Activated CD4-positive, alpha-beta T cell treated with anti-CD3 and anti-CD28 coated beads for 36 hours (primary cell): ENCODE measurements around the gene PLCB4. TPM values are rescaled to one million over a fixed set of nuclear protein-coding genes. Genes with fewer than 3 reads are reported as not detected.
A peak's percentile ranks its signal among the peaks of the same experiment; 100 is the strongest.

Source experiments
- ATAC-seq: fragments of 200-7000 bp; cut with Tn5 transposase; one replicate; pipeline ENCODE4 v1.10.0; 2021; ENCODE audit warnings: mild to moderate bottlenecking, moderate library complexity
- CTCF ChIA-PET: fragments of 350-600 bp; sonication (Branson Sonifier 250); formaldehyde crosslinking; loops from one replicate; lab custom pipeline; 2021; ENCODE audit warnings: antibody characterized with exemption; lab: Charles Lee
- POLR2A ChIA-PET: fragments of 350-600 bp; sonication (Branson Sonifier 250); formaldehyde crosslinking; loops from one replicate; lab custom pipeline; 2021; ENCODE audit warnings: antibody characterized with exemption, inconsistent platforms; lab: Charles Lee
- DNase-seq: peaks from one replicate; pipeline ENCODE4 v3.0.0-alpha.2; 2020
- H3K27ac Mint-ChIP-seq: one replicate; pipeline ENCODE4 v1.8.0; 2021; ENCODE audit warnings: mixed read lengths
- H3K27me3 Mint-ChIP-seq: one replicate; pipeline ENCODE4 v1.8.0; 2021; ENCODE audit warnings: mixed read lengths
- H3K36me3 Mint-ChIP-seq: one replicate; pipeline ENCODE4 v1.8.0; 2021; ENCODE audit warnings: low read depth, mixed read lengths
- H3K4me1 Mint-ChIP-seq: one replicate; pipeline ENCODE4 v1.8.0; 2021; ENCODE audit warnings: mixed read lengths
- H3K4me3 Mint-ChIP-seq: one replicate; pipeline ENCODE4 v1.8.0; 2021; ENCODE audit warnings: mild to moderate bottlenecking, moderate library complexity, mixed read lengths
- H3K9me3 Mint-ChIP-seq: one replicate; pipeline ENCODE4 v1.8.0; 2021; ENCODE audit warnings: low read depth, mixed read lengths
- intact Hi-C, 2 experiments: fragments of 100-400 bp; cut with DNase I in 1 of 2; cut with micrococcal nuclease in 1 of 2; formaldehyde crosslinking; loops; one replicate each; pipeline versions ENCODE4 v1.14.2 to v1.15.1; 2022 to 2024; cut with DNase I, micrococcal nuclease
- total RNA-seq, 2 experiments: library from RNA; stranded (reverse); gene quantifications; one replicate each; pipeline ENCODE4 v1.2.3, GENCODE V29; 2021

The PLCB4 gene
- total RNA-seq, 2 experiments from 2014 or later, result 0.02 TPM; not detected in 1

DNA sequence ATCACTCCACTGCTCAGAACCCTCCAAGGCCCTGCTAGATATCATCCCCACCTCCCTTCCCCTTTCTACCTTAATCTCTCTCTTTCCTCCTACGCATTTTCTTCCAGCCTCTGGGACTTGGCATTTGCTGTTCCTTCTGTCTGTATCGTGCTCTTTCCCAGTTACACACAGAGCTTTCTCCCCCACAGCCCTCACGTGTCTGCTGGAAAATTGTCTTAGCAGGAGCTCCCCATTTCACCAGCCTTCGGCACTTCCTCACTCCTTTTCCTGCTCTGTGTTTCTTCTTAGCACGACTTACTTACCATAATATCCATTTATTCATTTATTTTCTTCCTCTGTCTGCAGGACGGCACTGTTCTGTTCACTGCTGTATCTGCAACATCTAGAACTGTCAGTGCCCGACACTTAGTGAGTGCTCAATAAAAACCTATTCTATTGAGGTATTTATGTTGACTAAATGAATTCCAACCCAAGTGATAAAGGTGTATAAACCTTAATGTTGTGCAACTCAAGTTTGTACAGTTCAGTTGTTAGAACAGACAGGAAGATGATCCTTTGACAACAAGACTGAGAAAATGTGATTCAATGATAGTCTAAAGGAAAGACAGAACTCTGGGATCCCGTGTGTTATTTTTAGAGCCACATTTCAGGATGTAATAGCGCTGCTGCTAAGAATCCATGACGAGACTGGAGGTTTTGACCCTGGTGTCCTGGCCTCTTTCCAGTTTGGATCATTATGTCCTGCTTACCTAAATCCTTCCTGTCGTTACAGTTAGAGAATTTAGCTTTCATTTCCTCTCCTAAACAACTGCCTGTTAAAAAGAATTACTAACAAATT, 275.4 kb downstream of the PLCB4 start:
- H3K36me3 Mint-ChIP-seq, result no peaks in the 10 kb centered on the region
- intact Hi-C loops, result no loop called here
- ChIA-PET CTCF (interaction anchor here (0.6 kb wide), 1 partner anchor 13 kb away, joined by 3 read pairs; no protein-coding TSS in a partner anchor), POLR2A (no interaction called here)
- no peak overlapping the region for H3K4me3 Mint-ChIP-seq
- H3K27ac Mint-ChIP-seq, result no peak overlapping the region
- no peaks in the 10 kb centered on the region for H3K9me3 Mint-ChIP-seq
- H3K4me1 Mint-ChIP-seq, result no peaks in the 10 kb centered on the region
- DNase-seq (no peak), ATAC-seq (no peak)
- no peaks in the 10 kb centered on the region for H3K27me3 Mint-ChIP-seq

- no peak for DNase-seq
- no peak for ATAC-seq
- H3K27ac Mint-ChIP-seq, result no peak overlapping the region
- H3K4me1 Mint-ChIP-seq, result no peaks in the 10 kb centered on the region
- H3K4me3 Mint-ChIP-seq, result no peak overlapping the region
- no peaks in the 10 kb centered on the region for H3K9me3 Mint-ChIP-seq
- POLR2A ChIA-PET, result no interaction called here
- no peaks in the 10 kb centered on the region for H3K27me3 Mint-ChIP-seq
- CTCF ChIA-PET, result interaction anchor here (0.8 to 1.5 kb wide), 3 partner anchors 9 to 19 kb away, joined by 3 to 4 read pairs (median 4); no protein-coding TSS in a partner anchor
- H3K36me3 Mint-ChIP-seq, result no peaks in the 10 kb centered on the region
- intact Hi-C loops, result no loop called here
Measured at GRCh38 chr20:9348316-9348715, 279.4 kb downstream of the PLCB4 start.

- no peak for ATAC-seq
- DNase-seq, result no peak
- no peak overlapping the region for H3K27ac Mint-ChIP-seq
- CTCF ChIA-PET, result interaction anchor here (0.8 to 1.5 kb wide), 3 partner anchors 10 to 19 kb away, joined by 3 to 4 read pairs (median 4); no protein-coding TSS in a partner anchor
- H3K27me3 Mint-ChIP-seq, result no peaks in the 10 kb centered on the region
- intact Hi-C loops, result no loop called here
- no peaks in the 10 kb centered on the region for H3K36me3 Mint-ChIP-seq
- no peaks in the 10 kb centered on the region for H3K9me3 Mint-ChIP-seq
- POLR2A ChIA-PET, result no interaction called here
- H3K4me1 Mint-ChIP-seq, result no peaks in the 10 kb centered on the region
- no peak overlapping the region for H3K4me3 Mint-ChIP-seq
Measured at GRCh38 chr20:9348747-9349146, 279.9 kb downstream of the PLCB4 start.

DNA sequence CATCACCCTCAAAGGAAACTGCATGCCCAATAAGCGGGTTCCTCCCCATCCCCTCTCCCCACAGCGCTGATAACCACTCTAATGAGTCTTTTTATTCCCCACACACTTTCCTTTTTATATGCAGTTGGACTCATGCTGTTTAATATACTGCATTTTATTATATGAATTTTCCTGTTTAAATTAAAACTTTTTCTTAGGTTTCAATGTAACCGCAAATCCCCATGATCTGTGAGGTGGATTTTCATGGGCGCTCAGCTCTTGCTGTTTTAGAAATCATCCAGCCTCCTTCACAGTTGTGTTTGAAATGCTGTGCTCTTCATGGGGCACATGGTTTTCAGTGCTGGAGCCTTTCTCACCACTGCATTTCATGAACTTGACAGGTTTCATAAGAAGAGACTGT, 280.4 kb downstream of the PLCB4 start:
- no peak for ATAC-seq
- CTCF ChIA-PET, result interaction anchor here (1.5 kb wide), 1 partner anchor 18 kb away, joined by 4 read pairs; no protein-coding TSS in a partner anchor
- DNase-seq, result no peak
- H3K4me3 Mint-ChIP-seq, result no peak overlapping the region
- no peaks in the 10 kb centered on the region for H3K9me3 Mint-ChIP-seq
- H3K27me3 Mint-ChIP-seq, result no peaks in the 10 kb centered on the region
- H3K4me1 Mint-ChIP-seq, result no peaks in the 10 kb centered on the region
- POLR2A ChIA-PET, result no interaction called here
- no peaks in the 10 kb centered on the region for H3K36me3 Mint-ChIP-seq
- intact Hi-C loops, result no loop called here
- no peak overlapping the region for H3K27ac Mint-ChIP-seq

GRCh38 chr20:9352739-9353138, 283.9 kb downstream of the PLCB4 start:
- Mint-ChIP-seq H3K4me1 (no peaks in the 10 kb centered on the region), H3K9me3 (no peaks in the 10 kb centered on the region), H3K4me3 (no peak overlapping the region), H3K27ac (no peak overlapping the region), H3K36me3 (no peaks in the 10 kb centered on the region), H3K27me3 (no peaks in the 10 kb centered on the region)
- ATAC-seq (no peak), DNase-seq (no peak)
- CTCF ChIA-PET, result interaction anchor here (0.6 kb wide), 1 partner anchor 499 kb away, joined by 3 read pairs; no protein-coding TSS in a partner anchor
- POLR2A ChIA-PET, result no interaction called here
- intact Hi-C loops, result loop anchor here in 1 of 2 experiments (10.0 kb wide), 1 partner anchor 58 kb away; no protein-coding TSS in a partner anchor

GRCh38 chr20:9353180-9353915, 284.5 kb downstream of the PLCB4 start:
- Mint-ChIP-seq H3K36me3 (no peaks in the 10 kb centered on the region), H3K4me1 (no peaks in the 10 kb centered on the region), H3K27me3 (no peaks in the 10 kb centered on the region), H3K27ac (no peak overlapping the region), H3K4me3 (no peak overlapping the region), H3K9me3 (no peaks in the 10 kb centered on the region)
- POLR2A ChIA-PET, result no interaction called here
- CTCF ChIA-PET, result interaction anchor here (0.6 kb wide), 1 partner anchor 500 kb away, joined by 3 read pairs; no protein-coding TSS in a partner anchor
- ATAC-seq (no peak), DNase-seq (no peak)
- intact Hi-C loops, result loop anchor here in 1 of 2 experiments (10.0 kb wide), 1 partner anchor 59 kb away; no protein-coding TSS in a partner anchor

- ChIA-PET POLR2A (no interaction called here), CTCF (no interaction called here)
- ATAC-seq (no peak), DNase-seq (no peak)
- Mint-ChIP-seq H3K36me3 (no peaks in the 10 kb centered on the region), H3K4me1 (no peaks in the 10 kb centered on the region), H3K9me3 (no peaks in the 10 kb centered on the region), H3K4me3 (no peak overlapping the region), H3K27ac (no peak overlapping the region), H3K27me3 (no peaks in the 10 kb centered on the region)
- intact Hi-C loops, result loop anchor here in 1 of 2 experiments (10.0 kb wide), 1 partner anchor 59 kb away; no protein-coding TSS in a partner anchor
Measured at GRCh38 chr20:9353916-9354276, 285.0 kb downstream of the PLCB4 start.

DNA sequence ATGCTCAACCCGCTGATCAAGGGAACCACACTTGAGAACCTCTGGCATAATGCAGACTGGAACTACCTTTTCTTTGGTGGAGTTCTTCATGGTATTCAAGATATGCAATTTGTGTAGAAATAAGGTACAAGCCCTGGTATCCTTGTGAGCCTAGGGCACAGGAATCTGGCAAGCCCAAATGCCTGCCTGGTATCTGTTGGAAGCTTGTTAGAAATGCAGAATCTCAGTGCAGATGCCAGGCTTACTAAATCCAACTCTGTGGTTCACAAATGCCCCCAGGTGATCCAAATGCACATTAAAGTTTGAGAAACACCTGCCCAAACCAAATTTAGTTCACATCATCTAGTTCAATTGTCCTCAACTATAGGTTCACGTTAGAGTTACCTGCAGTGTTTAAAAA, 285.7 kb downstream of the PLCB4 start:
- ATAC-seq (no peak), DNase-seq (no peak)
- no peaks in the 10 kb centered on the region for H3K36me3 Mint-ChIP-seq
- H3K27me3 Mint-ChIP-seq, result no peaks in the 10 kb centered on the region
- POLR2A ChIA-PET, result no interaction called here
- intact Hi-C loops, result loop anchor here in 1 of 2 experiments (10.0 kb wide), 1 partner anchor 60 kb away; no protein-coding TSS in a partner anchor
- no peak overlapping the region for H3K4me3 Mint-ChIP-seq
- no peaks in the 10 kb centered on the region for H3K9me3 Mint-ChIP-seq
- H3K4me1 Mint-ChIP-seq, result no peaks in the 10 kb centered on the region
- H3K27ac Mint-ChIP-seq, result no peak overlapping the region
- CTCF ChIA-PET, result no interaction called here

DNA sequence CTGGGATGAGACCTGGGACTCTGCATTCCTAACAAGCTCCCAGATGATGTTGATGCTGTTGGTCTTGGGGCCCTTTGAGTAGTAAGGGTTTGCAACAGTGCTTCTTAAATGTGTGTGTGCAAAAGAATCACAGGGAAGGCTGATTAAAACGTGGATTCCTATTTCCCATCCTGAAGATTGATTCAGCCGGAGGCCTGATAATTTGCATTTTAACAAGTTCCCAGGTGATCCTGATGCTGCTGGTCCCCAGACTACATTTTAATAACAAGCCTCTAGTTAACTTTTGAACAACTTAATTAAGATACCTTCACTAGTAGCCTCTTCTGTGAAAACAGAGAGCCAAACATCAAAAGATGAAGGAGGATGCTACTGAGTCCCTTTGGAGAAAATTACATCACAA, 289.1 kb downstream of the PLCB4 start:
- DNase-seq (no peak), ATAC-seq (no peak)
- POLR2A ChIA-PET, result no interaction called here
- Mint-ChIP-seq H3K4me1 (no peaks in the 10 kb centered on the region), H3K9me3 (no peaks in the 10 kb centered on the region), H3K27me3 (no peaks in the 10 kb centered on the region), H3K36me3 (no peaks in the 10 kb centered on the region), H3K4me3 (no peak overlapping the region), H3K27ac (no peak overlapping the region)
- intact Hi-C loops, result loop anchor here in 1 of 2 experiments (10.0 kb wide), 1 partner anchor 63 kb away; no protein-coding TSS in a partner anchor
- CTCF ChIA-PET, result interaction anchor here (0.6 kb wide), 1 partner anchor 636 kb away, joined by 3 read pairs; no protein-coding TSS in a partner anchor

DNA sequence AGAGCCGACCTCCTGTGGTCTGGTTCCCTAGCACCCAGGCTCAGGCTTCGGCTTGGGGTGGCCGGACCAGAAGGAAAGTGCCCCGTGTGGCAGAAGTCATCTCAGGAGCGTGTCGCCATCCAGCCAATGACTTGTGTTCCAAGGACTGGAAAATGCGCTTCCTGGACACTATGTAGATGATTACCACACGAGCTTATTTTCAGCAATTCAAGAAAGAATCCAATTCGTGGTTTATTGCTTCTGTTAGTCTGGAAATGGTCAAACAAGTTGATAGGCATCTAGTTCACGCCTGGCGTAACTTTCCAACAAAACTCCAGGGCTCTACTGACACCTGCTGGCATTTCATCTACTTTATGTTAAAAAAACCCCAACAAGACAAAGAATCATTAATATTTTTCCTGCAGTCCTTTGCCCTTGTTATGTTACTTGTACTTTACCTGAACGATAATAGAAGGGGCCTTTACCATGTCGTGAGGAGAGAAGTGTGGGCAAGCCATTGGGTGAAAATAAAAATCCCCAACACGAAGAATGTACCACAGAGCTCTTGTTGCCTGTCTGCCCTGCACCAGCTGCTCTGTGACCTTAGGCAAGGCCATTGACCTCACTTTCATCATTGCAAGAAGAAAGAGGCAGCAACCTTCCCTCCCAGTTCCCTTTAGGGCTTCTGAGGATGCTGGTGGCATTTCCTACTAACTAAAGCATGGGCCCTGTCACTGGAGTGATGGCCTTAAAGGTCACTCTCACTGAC, 290.8 kb downstream of the PLCB4 start:
- no peak overlapping the region for H3K27ac Mint-ChIP-seq
- CTCF ChIA-PET, result interaction anchor here (0.9 to 1.3 kb wide), 2 partner anchors 30 to 49 kb away, joined by 3 to 4 read pairs; no protein-coding TSS in a partner anchor
- H3K4me1 Mint-ChIP-seq, result no peaks in the 10 kb centered on the region
- no peak overlapping the region for H3K4me3 Mint-ChIP-seq
- no peaks in the 10 kb centered on the region for H3K36me3 Mint-ChIP-seq
- POLR2A ChIA-PET, result no interaction called here
- H3K9me3 Mint-ChIP-seq, result no peaks in the 10 kb centered on the region
- intact Hi-C loops, result loop anchor here (10.0 kb wide), 2 partner anchors 65 to 565 kb away; no protein-coding TSS in a partner anchor
- ATAC-seq (no peak), DNase-seq (peak; percentile 10)
- no peaks in the 10 kb centered on the region for H3K27me3 Mint-ChIP-seq
